ENCODE measurements around the gene ZNF132. TPM values are rescaled to one million over a fixed set of nuclear protein-coding genes. Genes with fewer than 3 reads are reported as not detected.

ZNF132 gene
- total and polyA plus RNA-seq, 9 of the 15 experiments (the other 6 are each of a cell fraction or from before 2014, with no cell fraction given): 0.03 to 0.42 (median 0.10) TPM; not detected in 5

- TF ChIP-seq ZNF449 (CRISPR knock-in tag; IDR thresholded peaks at IDR 0.05) (no peak), MTA1 (IDR thresholded peaks at IDR 0.05; ENCODE audit: borderline replicate concordance) (no peak), CHD1 (IDR thresholded peaks at IDR 0.05; ENCODE audit: low read length) (peak; percentile 96), RBM34 (IDR thresholded peaks at IDR 0.05; ENCODE audit: borderline replicate concordance, insufficient read depth, low read length) (no peak), THAP7 (CRISPR knock-in tag; IDR thresholded peaks at IDR 0.05) (no peak), ZNF3 (CRISPR knock-in tag; IDR thresholded peaks at IDR 0.05) (no peak), POLR2AphosphoS5 (IDR thresholded peaks at IDR 0.05; ENCODE audit: control insufficient read depth, insufficient read depth, low read depth, low read length) (no peak), PTBP1 (IDR thresholded peaks at IDR 0.05; ENCODE audit: low read depth, low read length) (no peak), ZBTB1 (CRISPR knock-in tag; IDR thresholded peaks at IDR 0.05; ENCODE audit: borderline replicate concordance, low read depth) (no peak), ZNF785 (CRISPR knock-in tag; IDR thresholded peaks at IDR 0.05) (no peak), PTRF (tag; IDR thresholded peaks at IDR 0.05) (no peak), E2F4 (CRISPR knock-in tag; IDR thresholded peaks at IDR 0.05; ENCODE audit: low read depth) (no peak), ZNF79 (CRISPR knock-in tag; IDR thresholded peaks at IDR 0.05; ENCODE audit: low read depth) (no peak), ZNF592 (IDR thresholded peaks at IDR 0.05) (peak; percentile 41; the same call in 1 of the 2 replicates), SNAPC5 (CRISPR knock-in tag; IDR thresholded peaks at IDR 0.05) (no peak), TFAP4 (CRISPR knock-in tag; IDR thresholded peaks at IDR 0.05; ENCODE audit: borderline replicate concordance) (no peak), RFX7 (CRISPR knock-in tag; IDR thresholded peaks at IDR 0.05) (no peak), ASH1L (IDR thresholded peaks at IDR 0.05; ENCODE audit: borderline replicate concordance, low read depth, partially characterized antibody) (no peak)
Measured at GRCh38 chr19:58407658-58408151, 32.2 kb downstream of the ZNF132 start (continued).

All from K562 (cell line).